ENCODE results near the gene RAI2. TPM values are rescaled to one million over a fixed set of nuclear protein-coding genes. Genes with fewer than 3 reads are reported as not detected.
"Not testable (repeated sequence)": the region's sequence is repeated elsewhere in the genome, so short reads cannot be mapped to it uniquely, and the experiment has no call there.

RAI2 gene
- polyA plus RNA-seq, 4 donors = 6.5 to 11.2 (median 9.0) TPM; not detected in 1

GRCh38 chrX:17788439-17788838 is 72.7 kb downstream of the RAI2 start:
- Histone ChIP-seq H3K4me3 (ENCODE audit: low read depth in 1 of 3, low read length in 3 of 3) (no peak overlapping the region), H3K9me3 (ENCODE audit: control insufficient read depth in 2 of 2, insufficient read depth in 1 of 2, low read depth in 1 of 2, low read length in 1 of 2) (no peaks in the 10 kb centered on the region), H3K4me1 (ENCODE audit: control insufficient read depth in 3 of 3, insufficient read depth in 2 of 3, low read depth in 1 of 3, low read length in 2 of 3) (no peaks in the 10 kb centered on the region), H3K27me3 (ENCODE audit: control insufficient read depth in 3 of 3, insufficient read depth in 3 of 3, low read length in 3 of 3) (no peaks in the 10 kb centered on the region), H3K27ac (ENCODE audit: low read depth in 1 of 3, low read length in 2 of 3) (no peak overlapping the region), H3K36me3 (ENCODE audit: control insufficient read depth in 3 of 3, insufficient read depth in 2 of 3, low read depth in 1 of 3, low read length in 3 of 3) (no peaks in the 10 kb centered on the region)
- WGBS, 3 donors = 1 to 6% (median 2%) methylated on average over 4 of the region's 4 CpGs
- peak; percentile 9 to 48 for DNase-seq
- FAIRE-seq = no peak

- DNase-seq (no peak), FAIRE-seq (no peak)
- Histone ChIP-seq H3K4me1 (ENCODE audit: control insufficient read depth in 3 of 3, insufficient read depth in 2 of 3, low read depth in 1 of 3, low read length in 2 of 3) (no peaks in the 10 kb centered on the region), H3K27me3 (ENCODE audit: control insufficient read depth in 3 of 3, insufficient read depth in 3 of 3, low read length in 3 of 3) (no peaks in the 10 kb centered on the region), H3K4me3 (ENCODE audit: low read depth in 1 of 3, low read length in 3 of 3) (no peak overlapping the region), H3K36me3 (ENCODE audit: control insufficient read depth in 3 of 3, insufficient read depth in 2 of 3, low read depth in 1 of 3, low read length in 3 of 3) (no peaks in the 10 kb centered on the region), H3K27ac (ENCODE audit: low read depth in 1 of 3, low read length in 2 of 3) (no peak overlapping the region), H3K9me3 (ENCODE audit: control insufficient read depth in 2 of 2, insufficient read depth in 1 of 2, low read depth in 1 of 2, low read length in 1 of 2) (no peaks in the 10 kb centered on the region)
- 89 to 95% (median 91%) methylated on average over 11 of the region's 11 CpGs for WGBS, 3 donors
These were observed 73.5 kb downstream of the RAI2 start for GRCh38 chrX:17787557-17787956.

- H3K4me3 ChIP-seq (ENCODE audit: low read depth in 1 of 3, low read length in 3 of 3); H3K27ac ChIP-seq (ENCODE audit: low read depth in 1 of 3, low read length in 2 of 3); H3K36me3 ChIP-seq (ENCODE audit: control insufficient read depth in 3 of 3, insufficient read depth in 2 of 3, low read depth in 1 of 3, low read length in 3 of 3); H3K27me3 ChIP-seq (ENCODE audit: control insufficient read depth in 3 of 3, insufficient read depth in 3 of 3, low read length in 3 of 3); H3K4me1 ChIP-seq (ENCODE audit: control insufficient read depth in 3 of 3, insufficient read depth in 2 of 3, low read depth in 1 of 3, low read length in 2 of 3); H3K9me3 ChIP-seq (ENCODE audit: control insufficient read depth in 2 of 2, insufficient read depth in 1 of 2, low read depth in 1 of 2, low read length in 1 of 2); FAIRE-seq: not testable (repeated sequence)
- DNase-seq = peak; percentile 6 to 29
- 14 to 58% (median 56%) methylated on average over 13 to 26 of the region's 31 CpGs for WGBS, 3 donors
These were observed 74.3 kb downstream of the RAI2 start for GRCh38 chrX:17786554-17787347.

GRCh38 chrX:17779434-17779833 is 81.7 kb downstream of the RAI2 start:
- no peak overlapping the region for H3K27ac ChIP-seq (ENCODE audit: low read depth in 1 of 3, low read length in 2 of 3)
- no peaks in the 10 kb centered on the region for H3K4me1 ChIP-seq (ENCODE audit: control insufficient read depth in 3 of 3, insufficient read depth in 2 of 3, low read depth in 1 of 3, low read length in 2 of 3)
- DNase-seq (no peak), FAIRE-seq (no peak)
- H3K9me3 ChIP-seq (ENCODE audit: control insufficient read depth in 2 of 2, insufficient read depth in 1 of 2, low read depth in 1 of 2, low read length in 1 of 2) = no peaks in the 10 kb centered on the region
- no peaks in the 10 kb centered on the region for H3K36me3 ChIP-seq (ENCODE audit: control insufficient read depth in 3 of 3, insufficient read depth in 2 of 3, low read depth in 1 of 3, low read length in 3 of 3)
- H3K4me3 ChIP-seq (ENCODE audit: low read depth in 1 of 3, low read length in 3 of 3) = no peak overlapping the region
- no peaks in the 10 kb centered on the region for H3K27me3 ChIP-seq (ENCODE audit: control insufficient read depth in 3 of 3, insufficient read depth in 3 of 3, low read length in 3 of 3)
- 77 to 93% (median 89%) methylated on average over 4 of the region's 4 CpGs for WGBS, 3 donors

- Histone ChIP-seq H3K27me3 (ENCODE audit: control insufficient read depth in 3 of 3, insufficient read depth in 3 of 3, low read length in 3 of 3) (no peaks in the 10 kb centered on the region), H3K4me1 (ENCODE audit: control insufficient read depth in 3 of 3, insufficient read depth in 2 of 3, low read depth in 1 of 3, low read length in 2 of 3) (no peaks in the 10 kb centered on the region), H3K36me3 (ENCODE audit: control insufficient read depth in 3 of 3, insufficient read depth in 2 of 3, low read depth in 1 of 3, low read length in 3 of 3) (no peaks in the 10 kb centered on the region), H3K9me3 (ENCODE audit: control insufficient read depth in 2 of 2, insufficient read depth in 1 of 2, low read depth in 1 of 2, low read length in 1 of 2) (no peaks in the 10 kb centered on the region), H3K27ac (ENCODE audit: low read depth in 1 of 3, low read length in 2 of 3) (no peak overlapping the region), H3K4me3 (ENCODE audit: low read depth in 1 of 3, low read length in 3 of 3) (no peak overlapping the region)
- WGBS, 3 donors = 55 to 62% (median 57%) methylated on average over 2 of the region's 2 CpGs
- DNase-seq (no peak), FAIRE-seq (no peak)
These were observed 82.1 kb downstream of the RAI2 start for GRCh38 chrX:17778997-17779396.

GRCh38 chrX:17774053-17774452 is 87.0 kb downstream of the RAI2 start:
- Histone ChIP-seq H3K4me1 (ENCODE audit: control insufficient read depth in 3 of 3, insufficient read depth in 2 of 3, low read depth in 1 of 3, low read length in 2 of 3) (no peaks in the 10 kb centered on the region), H3K4me3 (ENCODE audit: low read depth in 1 of 3, low read length in 3 of 3) (no peak overlapping the region), H3K27ac (ENCODE audit: low read depth in 1 of 3, low read length in 2 of 3) (no peak overlapping the region), H3K27me3 (ENCODE audit: control insufficient read depth in 3 of 3, insufficient read depth in 3 of 3, low read length in 3 of 3) (no peaks in the 10 kb centered on the region), H3K36me3 (ENCODE audit: control insufficient read depth in 3 of 3, insufficient read depth in 2 of 3, low read depth in 1 of 3, low read length in 3 of 3) (no peaks in the 10 kb centered on the region), H3K9me3 (ENCODE audit: control insufficient read depth in 2 of 2, insufficient read depth in 1 of 2, low read depth in 1 of 2, low read length in 1 of 2) (no peaks in the 10 kb centered on the region)
- no peak for DNase-seq
- 79 to 92% (median 90%) methylated on average over 1 of the region's 1 CpG for WGBS, 3 donors
- no peak for FAIRE-seq

GRCh38 chrX:17773221-17773876 is 87.7 kb downstream of the RAI2 start:
- Histone ChIP-seq H3K4me3 (ENCODE audit: low read depth in 1 of 3, low read length in 3 of 3) (no peak overlapping the region), H3K36me3 (ENCODE audit: control insufficient read depth in 3 of 3, insufficient read depth in 2 of 3, low read depth in 1 of 3, low read length in 3 of 3) (no peaks in the 10 kb centered on the region), H3K27me3 (ENCODE audit: control insufficient read depth in 3 of 3, insufficient read depth in 3 of 3, low read length in 3 of 3) (no peaks in the 10 kb centered on the region), H3K4me1 (ENCODE audit: control insufficient read depth in 3 of 3, insufficient read depth in 2 of 3, low read depth in 1 of 3, low read length in 2 of 3) (no peaks in the 10 kb centered on the region), H3K27ac (ENCODE audit: low read depth in 1 of 3, low read length in 2 of 3) (no peak overlapping the region), H3K9me3 (ENCODE audit: control insufficient read depth in 2 of 2, insufficient read depth in 1 of 2, low read depth in 1 of 2, low read length in 1 of 2) (no peaks in the 10 kb centered on the region)
- WGBS, 3 donors = 63 to 71% (median 70%) methylated on average over 8 of the region's 8 CpGs
- FAIRE-seq = no peak
- DNase-seq = no peak

- H3K4me3 ChIP-seq (ENCODE audit: low read depth in 1 of 3, low read length in 3 of 3) = no peak overlapping the region
- H3K36me3 ChIP-seq (ENCODE audit: control insufficient read depth in 3 of 3, insufficient read depth in 2 of 3, low read depth in 1 of 3, low read length in 3 of 3) = no peaks in the 10 kb centered on the region
- 47 to 69% (median 58%) methylated on average over 3 of the region's 3 CpGs for WGBS, 3 donors
- FAIRE-seq = no peak
- no peaks in the 10 kb centered on the region for H3K4me1 ChIP-seq (ENCODE audit: control insufficient read depth in 3 of 3, insufficient read depth in 2 of 3, low read depth in 1 of 3, low read length in 2 of 3)
- no peaks in the 10 kb centered on the region for H3K27me3 ChIP-seq (ENCODE audit: control insufficient read depth in 3 of 3, insufficient read depth in 3 of 3, low read length in 3 of 3)
- DNase-seq = no peak
- no peaks in the 10 kb centered on the region for H3K9me3 ChIP-seq (ENCODE audit: control insufficient read depth in 2 of 2, insufficient read depth in 1 of 2, low read depth in 1 of 2, low read length in 1 of 2)
- no peak overlapping the region for H3K27ac ChIP-seq (ENCODE audit: low read depth in 1 of 3, low read length in 2 of 3)
These were observed 91.3 kb downstream of the RAI2 start for GRCh38 chrX:17769701-17770269.
